ENCODE measurements around the gene PAGE5. TPM values are rescaled to one million over a fixed set of nuclear protein-coding genes. Genes with fewer than 3 reads are reported as not detected.

Gene PAGE5
- total RNA-seq, 1 donor from 2014 or later = not detected

DNA sequence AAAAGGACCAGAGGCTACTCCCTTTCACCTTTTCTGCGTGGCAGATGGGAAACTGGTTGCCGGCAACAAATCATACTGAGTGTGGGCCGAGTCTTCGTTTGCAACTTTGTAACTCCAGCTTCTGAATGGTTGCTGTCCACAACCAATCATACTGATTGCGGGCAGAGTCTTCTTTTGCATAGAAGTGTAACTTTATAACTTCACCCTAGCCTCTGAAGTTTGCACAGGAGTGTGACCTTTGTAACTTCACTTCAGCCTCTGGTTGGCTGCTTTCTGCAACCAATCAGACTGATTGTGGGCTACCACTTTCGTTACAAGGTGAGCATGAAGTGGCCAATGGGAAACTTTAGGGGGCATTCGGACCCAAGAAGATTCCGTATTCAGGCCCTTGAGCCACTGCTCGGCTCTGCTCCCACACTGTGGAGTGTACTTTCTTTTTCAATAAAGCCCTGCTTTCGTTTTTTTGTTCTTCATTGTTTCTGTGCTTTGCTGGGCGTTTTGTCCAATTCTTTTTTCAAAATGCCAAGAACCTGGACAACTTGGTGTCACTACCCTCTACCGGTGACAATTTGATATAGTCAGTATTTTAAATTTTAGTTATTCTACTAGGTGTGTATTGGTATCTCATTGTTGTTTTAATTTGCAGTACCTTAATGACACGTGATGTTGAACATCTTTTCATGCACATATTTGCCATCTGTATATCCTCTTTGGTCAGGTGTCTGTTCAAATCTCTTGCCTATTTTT lies 9.0 kb upstream of the PAGE5 start:
- TF ChIP-seq, protein P1, sequence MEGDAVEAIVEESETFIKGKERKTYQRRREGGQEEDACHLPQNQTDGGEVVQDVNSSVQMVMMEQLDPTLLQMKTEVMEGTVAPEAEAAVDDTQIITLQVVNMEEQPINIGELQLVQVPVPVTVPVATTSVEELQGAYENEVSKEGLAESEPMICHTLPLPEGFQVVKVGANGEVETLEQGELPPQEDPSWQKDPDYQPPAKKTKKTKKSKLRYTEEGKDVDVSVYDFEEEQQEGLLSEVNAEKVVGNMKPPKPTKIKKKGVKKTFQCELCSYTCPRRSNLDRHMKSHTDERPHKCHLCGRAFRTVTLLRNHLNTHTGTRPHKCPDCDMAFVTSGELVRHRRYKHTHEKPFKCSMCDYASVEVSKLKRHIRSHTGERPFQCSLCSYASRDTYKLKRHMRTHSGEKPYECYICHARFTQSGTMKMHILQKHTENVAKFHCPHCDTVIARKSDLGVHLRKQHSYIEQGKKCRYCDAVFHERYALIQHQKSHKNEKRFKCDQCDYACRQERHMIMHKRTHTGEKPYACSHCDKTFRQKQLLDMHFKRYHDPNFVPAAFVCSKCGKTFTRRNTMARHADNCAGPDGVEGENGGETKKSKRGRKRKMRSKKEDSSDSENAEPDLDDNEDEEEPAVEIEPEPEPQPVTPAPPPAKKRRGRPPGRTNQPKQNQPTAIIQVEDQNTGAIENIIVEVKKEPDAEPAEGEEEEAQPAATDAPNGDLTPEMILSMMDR (conservative IDR thresholded peaks at IDR 0.05) = no peak
- DNase-seq (ENCODE audit: low read depth, low spot score) = no peak
- H3K9me3 Mint-ChIP-seq = peaks cover 13% of the 10 kb centered on the region
- peaks cover 2% of the 10 kb centered on the region for H3K36me3 Mint-ChIP-seq (ENCODE audit: low read depth)
- no peak overlapping the region for H3K4me3 Mint-ChIP-seq
- peaks cover 7% of the 10 kb centered on the region for H3K27me3 Mint-ChIP-seq (ENCODE audit: low read depth)
- no peak overlapping the region for H3K27ac Mint-ChIP-seq (ENCODE audit: unreplicated experiment)
- no peaks in the 10 kb centered on the region for H3K4me1 Mint-ChIP-seq

DNA sequence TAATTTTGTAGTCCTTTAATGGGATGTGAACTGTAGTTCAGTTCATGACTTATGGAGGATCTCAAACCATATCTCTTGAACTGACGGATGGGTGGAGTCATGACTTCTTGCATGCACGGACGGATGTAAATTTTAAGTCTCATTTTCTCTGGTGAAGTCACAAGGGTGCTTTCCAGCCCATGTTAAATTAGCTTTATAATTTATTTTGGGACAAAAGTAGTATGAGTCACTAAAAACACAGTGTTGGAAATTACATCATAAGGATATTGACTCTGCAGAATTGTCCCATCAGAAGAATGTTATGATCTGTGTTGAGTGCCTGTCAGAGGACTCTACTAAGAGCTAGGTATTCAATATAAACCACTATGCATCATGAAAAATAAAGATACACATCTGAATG lies 6.8 kb upstream of the PAGE5 start:
- DNase-seq (ENCODE audit: low read depth, low spot score) = no peak
- H3K27me3 Mint-ChIP-seq (ENCODE audit: low read depth) = peaks cover 7% of the 10 kb centered on the region
- no peak overlapping the region for H3K4me3 Mint-ChIP-seq
- TF ChIP-seq, protein P1 (conservative IDR thresholded peaks at IDR 0.05) = no peak
- no peaks in the 10 kb centered on the region for H3K4me1 Mint-ChIP-seq
- H3K9me3 Mint-ChIP-seq = peaks cover 7% of the 10 kb centered on the region
- H3K36me3 Mint-ChIP-seq (ENCODE audit: low read depth) = peaks cover 2% of the 10 kb centered on the region
- no peak overlapping the region for H3K27ac Mint-ChIP-seq (ENCODE audit: unreplicated experiment)

DNA sequence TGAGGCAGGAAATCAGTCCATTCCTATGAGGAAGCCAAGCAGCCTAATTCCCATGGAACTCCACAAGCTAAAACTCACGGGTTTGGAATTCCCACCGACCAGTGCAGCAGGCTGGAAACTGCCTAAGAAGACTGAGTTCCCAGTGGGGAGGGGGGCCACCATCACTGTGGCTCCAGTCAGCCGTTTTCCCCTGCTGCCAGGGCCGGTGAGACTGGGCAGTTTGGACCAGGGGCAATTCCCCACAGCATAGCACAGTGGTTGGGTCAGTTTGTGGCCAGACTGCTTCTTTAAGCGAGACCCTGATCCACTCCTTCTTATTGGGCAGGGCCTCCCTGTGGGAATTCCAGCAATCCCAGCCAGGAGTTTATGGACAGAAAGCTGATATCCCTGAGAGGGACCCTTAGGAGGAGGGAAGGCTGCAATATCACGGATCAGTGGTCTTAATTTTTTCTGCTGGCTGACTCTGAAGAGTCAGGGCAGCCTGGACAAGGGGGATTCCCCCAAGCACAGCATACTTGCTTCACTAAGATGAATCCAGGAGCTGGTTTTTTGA lies 20.7 kb downstream of the PAGE5 start:
- peaks cover under 1% of the 10 kb centered on the region for H3K36me3 Mint-ChIP-seq (ENCODE audit: low read depth)
- TF ChIP-seq, protein P1 (conservative IDR thresholded peaks at IDR 0.05) = no peak
- no peak overlapping the region for H3K27ac Mint-ChIP-seq (ENCODE audit: unreplicated experiment)
- peaks cover 17% of the 10 kb centered on the region for H3K9me3 Mint-ChIP-seq
- no peaks in the 10 kb centered on the region for H3K27me3 Mint-ChIP-seq (ENCODE audit: low read depth)
- no peaks in the 10 kb centered on the region for H3K4me1 Mint-ChIP-seq
- DNase-seq (ENCODE audit: low read depth, low spot score) = no peak
- H3K4me3 Mint-ChIP-seq = no peak overlapping the region

DNA sequence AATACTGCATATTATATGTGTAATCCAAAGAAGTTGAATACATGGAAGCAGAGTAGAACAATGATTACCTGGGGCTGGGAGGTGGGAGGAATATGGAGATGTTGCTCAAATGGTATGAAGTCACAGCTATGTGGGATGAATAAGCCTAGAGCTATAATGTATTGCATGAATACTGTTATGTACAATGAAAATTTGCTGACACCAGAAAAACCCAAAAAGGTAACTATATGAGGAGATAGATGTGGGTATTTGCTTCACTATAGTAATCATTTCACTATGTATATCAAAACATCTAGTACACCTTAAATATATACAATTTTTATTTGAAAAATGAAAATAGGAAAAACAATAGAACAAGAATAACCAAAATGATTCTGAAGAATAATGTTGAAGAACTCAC lies 33.4 kb downstream of the PAGE5 start:
- Mint-ChIP-seq H3K27me3 (ENCODE audit: low read depth) (peaks cover 3% of the 10 kb centered on the region), H3K4me3 (no peak overlapping the region)

DNA sequence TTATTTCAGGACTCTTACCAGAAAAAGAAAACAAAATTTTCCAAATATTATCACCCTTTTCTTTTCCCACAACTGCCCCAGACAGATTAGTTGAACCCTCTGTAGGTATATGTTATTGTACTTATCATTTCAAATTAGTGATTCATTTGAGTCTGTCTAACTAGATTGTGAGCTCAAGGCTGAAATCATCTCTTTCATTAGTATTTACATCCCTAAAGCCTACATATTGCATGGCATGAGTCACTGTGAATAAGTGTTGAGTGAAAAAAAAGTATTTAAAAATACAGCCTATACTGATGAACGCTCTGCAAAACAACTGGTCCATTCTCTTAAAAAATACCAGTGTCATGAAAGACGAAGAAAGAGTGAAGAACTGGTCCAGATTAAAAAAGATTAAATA lies 40.7 kb downstream of the PAGE5 start:
- Mint-ChIP-seq H3K36me3 (ENCODE audit: low read depth) (no peaks in the 10 kb centered on the region), H3K4me1 (no peaks in the 10 kb centered on the region), H3K9me3 (peaks cover 2% of the 10 kb centered on the region), H3K4me3 (no peak overlapping the region), H3K27me3 (ENCODE audit: low read depth) (peaks cover 8% of the 10 kb centered on the region), H3K27ac (ENCODE audit: unreplicated experiment) (no peak overlapping the region)
- DNase-seq (ENCODE audit: low read depth, low spot score) = no peak
- TF ChIP-seq, protein P1 (conservative IDR thresholded peaks at IDR 0.05) = no peak

More for the DNA sequence above, 33.4 kb downstream of the PAGE5 start:
- Mint-ChIP-seq H3K27ac (ENCODE audit: unreplicated experiment) (no peak overlapping the region), H3K9me3 (peaks cover 2% of the 10 kb centered on the region), H3K36me3 (ENCODE audit: low read depth) (no peaks in the 10 kb centered on the region), H3K4me1 (no peaks in the 10 kb centered on the region)
- DNase-seq (ENCODE audit: low read depth, low spot score) = no peak
- TF ChIP-seq, protein P1 (conservative IDR thresholded peaks at IDR 0.05) = no peak

Data from neural crest cell (in vitro differentiated cells).